Stimulated activated CD4-positive, alpha-beta T cell treated with anti-CD3 and anti-CD28 coated beads, Interleukin-1b, Interleukin-23, amount 100 ng/mL, for 24 hours (primary cell): ENCODE results near the gene SAMSN1.

Experiments
- DNase-seq, 4 experiments: peaks; one replicate each; pipeline ENCODE4 v3.0.0-alpha.2; 2020; ENCODE audit warnings: low read depth in 4 of 4, low spot score in 1 of 4

Gene SAMSN1

GRCh38 chr21:14545906-14546480, at the start of gene SAMSN1:
Gene SAMSN1 (minus strand): TSS chr21:14546315. CDS start chr21:14546261, 54 bp downstream.
- peak in 2 of 4 experiments; percentile 41 to 50 for DNase-seq

- no peak for DNase-seq
Measured at GRCh38 chr21:14595449-14595848, 49.3 kb upstream of the SAMSN1 start.

GRCh38 chr21:14594967-14595366, 48.9 kb upstream of the SAMSN1 start:
- no peak for DNase-seq

DNA sequence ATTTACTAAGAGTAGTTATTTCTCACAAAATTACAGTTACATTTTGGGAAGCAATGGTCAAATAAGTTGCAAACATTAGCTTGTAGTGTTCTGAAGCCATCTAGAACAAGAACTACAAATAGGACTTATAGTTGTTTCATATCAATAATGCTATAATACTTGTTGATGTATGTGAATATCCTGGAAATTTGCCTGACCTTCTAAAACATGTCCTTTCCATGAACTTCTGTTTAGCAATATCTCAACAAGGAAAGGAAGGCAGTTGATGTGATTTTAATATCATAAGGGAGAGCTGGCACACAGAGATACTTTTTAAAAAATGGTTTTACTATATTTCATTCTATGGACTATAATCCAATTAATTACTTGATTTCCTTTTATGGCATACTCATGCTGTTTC, 47.1 kb upstream of the SAMSN1 start:
- no peak for DNase-seq

GRCh38 chr21:14592296-14593000, 46.3 kb upstream of the SAMSN1 start:
- DNase-seq, result no peak

DNA sequence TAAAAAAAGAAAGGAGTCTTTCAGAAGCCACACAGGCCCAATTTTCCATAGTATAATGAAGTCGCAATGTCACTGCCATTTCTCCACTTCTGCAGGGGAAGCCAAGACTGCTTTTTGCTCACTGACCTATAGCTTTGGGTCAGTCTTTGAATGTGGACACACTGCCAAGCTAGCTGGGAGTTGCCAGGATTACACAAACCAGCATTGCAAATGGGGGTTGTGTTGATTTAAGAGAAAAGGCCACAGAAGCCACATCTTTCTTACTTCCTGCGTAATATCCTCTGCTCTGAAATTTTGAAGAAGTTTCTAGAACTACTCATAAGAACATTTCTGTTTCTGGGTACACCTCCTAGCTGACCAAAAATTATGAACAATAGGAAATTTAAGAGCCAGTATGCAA, 45.8 kb upstream of the SAMSN1 start:
- no peak for DNase-seq

DNA sequence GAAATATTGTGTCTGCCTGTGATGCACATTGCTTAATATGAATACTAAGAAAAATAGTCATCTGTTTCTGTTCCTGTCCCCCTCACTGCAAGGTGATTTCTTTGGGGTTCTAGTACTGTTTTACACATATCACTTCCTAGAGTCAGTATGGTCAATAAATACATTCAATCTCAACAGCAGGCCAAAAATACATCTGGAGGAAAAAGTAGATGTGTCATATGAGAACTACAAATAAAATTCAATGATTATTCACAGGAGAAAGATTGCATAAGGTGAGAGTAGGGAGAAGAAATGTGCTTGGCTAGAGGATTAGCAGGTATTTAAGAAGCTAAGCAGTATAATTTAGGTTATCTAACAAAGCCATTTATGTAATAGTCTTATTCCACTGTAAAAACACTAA, 45.3 kb upstream of the SAMSN1 start:
- no peak for DNase-seq

DNA sequence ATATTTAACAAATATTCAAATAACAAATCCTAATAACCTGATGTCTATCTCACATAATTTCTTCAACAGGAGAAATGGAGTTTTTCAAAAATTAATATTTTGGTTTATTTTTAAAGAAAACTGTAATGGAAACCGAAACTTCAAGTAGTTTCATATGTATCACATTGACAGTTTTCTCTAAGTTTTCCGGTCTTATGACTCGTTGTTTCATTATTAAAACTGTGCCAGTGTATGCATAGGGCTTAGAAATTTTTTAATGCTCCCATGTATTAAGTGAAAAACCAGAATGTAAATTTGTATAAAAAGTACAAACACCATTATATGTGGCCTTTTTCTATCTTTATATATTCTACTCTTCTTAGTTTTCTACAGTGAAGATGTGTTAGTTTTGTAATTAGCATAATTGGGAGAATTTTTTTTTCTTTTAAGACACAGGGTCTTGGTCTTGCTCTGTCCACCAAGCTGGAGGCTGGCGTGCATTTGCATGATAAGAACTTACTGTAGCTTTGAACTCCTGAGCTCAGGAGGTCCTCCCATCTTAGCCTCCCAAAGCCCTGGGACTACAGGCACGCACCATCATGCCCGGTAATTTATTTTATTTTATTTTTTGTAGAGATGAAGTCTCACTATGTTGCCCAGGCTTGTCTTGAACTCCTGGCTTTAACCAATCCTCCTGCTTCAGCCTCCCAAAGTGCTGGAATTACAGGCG, 43.9 kb upstream of the SAMSN1 start:
- no peak for DNase-seq

DNA sequence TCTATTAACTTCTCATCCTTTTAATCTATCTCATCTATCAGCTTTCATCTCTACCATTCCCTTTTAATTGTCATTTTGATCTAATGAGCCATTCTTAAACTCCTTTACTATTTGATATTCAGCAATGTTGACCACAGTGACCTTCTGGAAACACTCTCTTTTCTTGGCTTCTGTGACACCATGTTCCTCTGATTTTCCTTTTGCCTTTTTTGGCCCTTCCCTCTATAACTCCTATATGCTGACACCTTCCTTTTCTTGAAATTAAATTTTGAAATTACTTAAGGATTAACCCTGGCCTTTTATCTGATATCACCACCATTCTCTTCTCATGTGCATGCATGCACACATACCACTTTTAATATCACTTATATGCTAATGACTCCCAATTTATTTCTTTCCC, 41.2 kb upstream of the SAMSN1 start:
- no peak for DNase-seq

DNA sequence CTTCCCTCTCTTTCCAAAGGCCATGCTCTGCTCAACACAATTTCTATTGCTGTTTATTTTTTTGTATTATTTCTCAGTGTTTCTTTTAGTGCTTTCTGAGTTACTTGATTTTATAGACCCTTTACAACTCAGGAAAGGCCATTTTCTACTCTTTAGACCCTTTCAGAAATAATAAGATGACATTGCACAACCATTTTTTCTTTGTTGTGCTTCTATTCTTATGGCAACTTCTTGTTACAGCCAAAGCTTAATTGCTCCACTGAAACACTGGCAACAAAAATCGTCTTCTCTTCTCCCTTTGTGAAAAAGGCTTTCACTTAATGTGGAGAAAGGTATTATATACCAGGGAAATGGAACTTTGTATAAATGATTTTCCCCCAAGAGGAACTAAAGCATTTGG, 39.0 kb upstream of the SAMSN1 start:
- no peak for DNase-seq

GRCh38 chr21:14584357-14585095, 38.4 kb upstream of the SAMSN1 start:
- DNase-seq, result no peak

- DNase-seq, result no peak
Measured at GRCh38 chr21:14583629-14584255, 37.6 kb upstream of the SAMSN1 start.

GRCh38 chr21:14582934-14583628, 37.0 kb upstream of the SAMSN1 start:
- DNase-seq, result no peak

- no peak for DNase-seq
Measured at GRCh38 chr21:14581902-14582457, 35.9 kb upstream of the SAMSN1 start.

DNA sequence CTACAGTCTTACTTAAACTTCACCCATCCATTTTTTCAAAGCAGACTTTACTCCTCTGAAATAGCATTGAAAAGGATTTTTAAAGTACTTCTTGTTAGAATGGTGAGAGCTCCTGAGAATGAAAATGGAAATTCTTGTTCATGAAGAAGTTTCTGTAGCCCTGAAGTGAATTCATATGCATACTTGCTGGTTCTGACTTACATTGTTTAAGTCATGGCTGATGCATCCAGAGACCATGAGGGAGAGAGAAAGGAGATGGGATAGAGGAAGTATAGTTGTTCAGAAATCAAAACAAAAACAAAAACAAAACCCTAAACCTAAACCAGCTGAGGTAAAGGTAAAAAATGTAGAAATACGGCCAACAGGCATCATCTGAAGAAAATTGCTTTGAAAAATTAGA, 27.1 kb upstream of the SAMSN1 start:
- no peak for DNase-seq

- DNase-seq, result no peak
Measured at GRCh38 chr21:14572204-14572780, 26.2 kb upstream of the SAMSN1 start.

DNA sequence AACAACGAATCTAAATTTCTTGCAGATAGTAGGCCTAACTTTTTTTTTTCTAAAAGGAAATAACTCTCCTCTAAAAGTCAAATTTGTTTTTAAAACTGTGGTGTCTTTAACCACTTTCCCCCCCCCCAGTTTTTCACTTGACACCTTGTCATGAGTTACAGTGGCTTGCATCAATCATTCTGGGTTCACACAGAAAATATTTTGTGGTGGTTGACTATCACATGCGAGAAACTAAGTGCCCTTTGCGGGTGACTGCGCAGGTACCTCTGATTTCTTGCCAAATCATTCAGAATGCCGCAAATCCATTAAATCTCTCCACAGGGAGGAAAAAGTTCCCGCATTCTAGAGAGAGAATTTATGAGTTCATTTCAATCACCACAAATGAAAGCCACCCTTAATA, 23.8 kb upstream of the SAMSN1 start:
- no peak for DNase-seq

GRCh38 chr21:14569026-14569621, 23.0 kb upstream of the SAMSN1 start:
- DNase-seq, result no peak
